LHCN-M2 (cell line): ENCODE measurements around the gene ASB15. TPM values are rescaled to one million over a fixed set of nuclear protein-coding genes. Genes with fewer than 3 reads are reported as not detected.
A peak's percentile ranks its signal among the peaks of the same experiment; 100 is the strongest.

ENCODE experiments used
- DNase-seq: peaks from one replicate; pipeline ENCODE4 v3.0.0-alpha.2; 2012; ENCODE audit warnings: low read depth
- total RNA-seq: library from RNA; depleted of rRNA; stranded (reverse); fragments of >200 nt; gene quantifications from 2 replicates; pipeline ENCODE4 v1.2.3, GENCODE V29; 2014; rRNA removed

The ASB15 gene
- total RNA-seq, 1 experiment from 2014 or later: not detected

DNA sequence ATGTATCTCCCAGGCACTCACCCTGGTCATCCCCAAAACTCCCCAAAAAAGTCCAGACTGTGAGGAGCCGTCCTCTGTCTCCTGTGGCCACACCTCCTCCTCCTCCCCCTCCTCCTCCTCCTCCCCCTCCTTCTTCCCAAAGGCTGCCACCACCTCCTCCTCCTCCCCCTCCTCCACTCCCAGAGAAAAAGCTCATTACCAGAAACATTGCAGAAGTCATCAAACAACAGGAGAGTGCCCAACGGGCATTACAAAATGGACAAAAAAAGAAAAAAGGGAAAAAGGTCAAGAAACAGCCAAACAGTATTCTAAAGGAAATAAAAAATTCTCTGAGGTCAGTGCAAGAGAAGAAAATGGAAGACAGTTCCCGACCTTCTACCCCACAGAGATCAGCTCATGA lies 61.1 kb downstream of the ASB15 start:
- DNase-seq: no peak

DNA sequence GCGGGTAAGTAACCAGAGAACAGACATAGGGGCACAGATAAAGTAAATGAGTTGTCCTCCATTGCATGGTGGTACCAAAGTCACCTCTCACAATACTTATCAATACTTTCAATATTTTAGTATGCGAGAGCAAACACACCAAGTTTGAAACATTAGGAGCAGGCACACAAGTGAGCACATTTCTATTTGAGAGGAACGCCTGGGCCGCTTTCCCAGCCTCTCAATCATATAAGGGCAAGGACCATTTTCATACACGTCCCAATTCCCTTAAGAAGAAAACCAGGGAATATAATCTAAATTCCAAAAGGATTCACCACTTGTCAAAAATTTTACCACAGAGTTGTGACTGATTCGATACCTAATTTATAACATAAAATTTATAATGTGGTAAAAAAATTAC lies 61.6 kb downstream of the ASB15 start:
- no peak for DNase-seq

DNA sequence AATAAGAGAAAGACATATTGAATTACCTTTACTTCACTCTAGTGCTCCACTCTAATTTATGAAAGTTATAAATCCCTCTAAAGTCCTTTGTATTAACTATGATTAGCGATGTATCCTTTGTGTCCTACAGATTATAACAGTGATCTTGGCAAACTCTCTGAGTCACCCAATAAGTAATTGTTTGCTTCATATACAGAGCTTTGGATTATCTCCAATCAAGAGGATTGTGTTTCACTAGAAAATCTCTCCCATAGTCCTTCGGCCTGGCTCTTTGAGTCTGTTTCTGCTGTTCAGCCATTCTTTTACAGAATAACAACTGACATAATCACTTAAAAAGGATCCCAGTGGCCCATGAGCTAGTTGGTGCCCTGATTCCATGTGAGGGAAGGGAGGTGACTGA lies 63.5 kb downstream of the ASB15 start:
- no peak for DNase-seq

DNA sequence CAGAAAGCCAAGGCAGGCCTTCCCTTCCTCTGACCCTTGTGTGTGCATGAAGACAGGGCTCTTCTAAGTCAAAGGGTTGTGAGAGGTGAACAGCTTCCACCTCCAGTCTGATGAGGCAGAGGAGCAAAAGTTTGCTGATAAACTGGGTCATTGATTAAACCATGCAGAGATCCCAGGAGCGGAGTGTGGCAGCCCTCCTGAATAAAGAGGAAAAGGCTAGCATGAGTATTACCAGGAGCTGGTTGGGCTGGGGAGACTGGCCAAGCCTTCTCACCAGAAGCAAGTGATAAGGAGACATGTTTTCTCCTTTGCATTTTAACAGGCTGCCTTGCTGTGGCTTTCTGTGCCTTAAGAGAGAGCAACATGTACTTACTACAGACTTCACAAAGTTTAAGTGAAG lies 64.3 kb downstream of the ASB15 start:
- no peak for DNase-seq

DNA sequence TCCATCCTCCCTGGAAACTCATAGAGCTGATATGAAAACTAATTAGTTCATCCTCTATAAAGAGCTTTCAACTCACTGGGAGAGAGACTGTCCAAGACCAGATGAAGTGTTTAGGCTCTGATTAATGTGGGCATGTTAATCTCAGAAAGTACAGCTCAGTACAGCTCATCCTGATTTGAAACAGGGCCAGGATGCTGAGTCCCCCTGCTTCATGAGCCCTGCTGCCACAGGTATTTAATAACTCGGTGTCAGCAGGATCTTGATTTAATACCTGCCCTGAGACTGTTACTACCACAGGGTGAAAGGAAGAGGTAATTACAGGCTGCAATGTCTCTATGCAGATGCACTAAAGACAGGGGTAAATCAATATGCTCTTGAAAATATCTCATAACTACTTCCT lies 64.9 kb downstream of the ASB15 start:
- DNase-seq: no peak

DNA sequence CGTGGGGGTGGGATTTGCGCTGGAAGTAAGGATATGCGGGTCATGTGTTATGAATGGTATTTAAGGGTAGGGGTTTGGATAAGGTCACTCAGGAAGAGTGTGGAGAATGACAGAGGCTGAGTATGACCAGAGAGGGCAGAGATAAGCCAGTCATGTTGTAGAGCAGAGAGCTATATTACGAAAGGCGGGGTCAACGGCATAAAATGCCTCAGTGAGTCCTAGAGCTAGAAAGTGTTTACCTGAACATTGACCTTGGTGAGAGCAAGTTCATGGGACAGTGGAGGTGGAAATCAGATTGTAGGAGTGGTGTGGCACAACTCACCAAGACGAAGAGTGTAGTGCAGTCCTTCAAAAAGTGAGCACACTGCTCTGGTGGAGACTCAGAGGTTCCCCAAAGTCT lies 67.9 kb downstream of the ASB15 start:
- DNase-seq: no peak

DNA sequence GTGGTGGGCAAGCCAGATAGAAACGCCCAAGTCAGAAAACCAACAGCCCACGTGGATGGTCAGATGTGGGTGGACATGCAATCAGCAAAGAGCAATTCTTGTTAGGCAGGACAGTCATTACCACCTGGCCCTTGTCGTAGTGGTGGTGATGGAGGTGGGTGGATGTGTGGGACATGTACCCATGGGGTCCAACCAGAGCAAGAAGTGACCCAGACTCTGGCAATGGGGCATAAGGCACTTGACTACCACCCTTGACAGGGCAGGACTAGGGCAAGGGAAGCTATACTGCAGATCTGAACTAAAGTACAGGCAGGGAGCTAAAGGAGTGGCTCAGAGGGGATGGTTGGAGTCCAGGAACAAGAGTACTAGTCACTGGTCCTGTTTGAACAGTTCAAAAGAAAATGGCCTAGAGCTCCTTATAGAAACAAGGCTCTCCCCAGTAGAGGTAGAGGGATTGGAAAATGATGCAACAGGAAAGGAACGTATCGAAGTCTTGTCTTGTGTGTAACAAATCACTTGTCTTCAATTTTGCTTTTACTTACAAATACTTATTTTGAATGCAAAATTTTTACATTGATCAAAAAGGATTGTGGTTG lies 71.6 kb downstream of the ASB15 start:
- DNase-seq: no peak

DNA sequence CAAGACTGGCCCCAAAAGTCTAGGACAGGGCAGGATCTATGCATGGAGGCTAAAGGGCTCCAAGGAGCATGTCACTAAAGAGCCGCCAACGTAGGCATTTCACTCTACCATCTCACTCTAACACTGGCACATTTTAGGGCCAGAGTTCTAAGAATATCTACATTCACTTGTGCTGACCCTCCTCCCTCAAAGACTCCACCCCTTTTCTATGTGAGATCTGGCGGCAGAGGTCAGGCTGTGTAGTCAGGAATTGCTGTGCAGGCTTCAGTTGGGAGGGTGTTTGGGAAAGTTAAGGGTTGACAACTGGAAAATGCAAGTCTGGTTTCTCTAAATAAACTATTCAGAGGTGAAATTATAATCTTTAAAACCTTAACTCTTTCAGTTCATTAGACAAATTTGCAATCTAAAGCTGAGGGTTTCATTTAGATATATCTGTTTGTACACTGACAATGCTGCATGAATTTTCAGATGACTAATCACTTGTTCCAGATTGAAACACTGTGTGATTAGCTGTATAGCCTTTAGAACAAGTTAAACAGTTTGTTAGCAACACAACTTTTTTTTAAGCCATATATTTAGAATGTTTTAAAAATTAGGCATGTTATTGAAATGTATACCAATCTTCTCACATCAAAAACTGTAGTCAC lies 72.3 kb downstream of the ASB15 start:
- no peak for DNase-seq

DNA sequence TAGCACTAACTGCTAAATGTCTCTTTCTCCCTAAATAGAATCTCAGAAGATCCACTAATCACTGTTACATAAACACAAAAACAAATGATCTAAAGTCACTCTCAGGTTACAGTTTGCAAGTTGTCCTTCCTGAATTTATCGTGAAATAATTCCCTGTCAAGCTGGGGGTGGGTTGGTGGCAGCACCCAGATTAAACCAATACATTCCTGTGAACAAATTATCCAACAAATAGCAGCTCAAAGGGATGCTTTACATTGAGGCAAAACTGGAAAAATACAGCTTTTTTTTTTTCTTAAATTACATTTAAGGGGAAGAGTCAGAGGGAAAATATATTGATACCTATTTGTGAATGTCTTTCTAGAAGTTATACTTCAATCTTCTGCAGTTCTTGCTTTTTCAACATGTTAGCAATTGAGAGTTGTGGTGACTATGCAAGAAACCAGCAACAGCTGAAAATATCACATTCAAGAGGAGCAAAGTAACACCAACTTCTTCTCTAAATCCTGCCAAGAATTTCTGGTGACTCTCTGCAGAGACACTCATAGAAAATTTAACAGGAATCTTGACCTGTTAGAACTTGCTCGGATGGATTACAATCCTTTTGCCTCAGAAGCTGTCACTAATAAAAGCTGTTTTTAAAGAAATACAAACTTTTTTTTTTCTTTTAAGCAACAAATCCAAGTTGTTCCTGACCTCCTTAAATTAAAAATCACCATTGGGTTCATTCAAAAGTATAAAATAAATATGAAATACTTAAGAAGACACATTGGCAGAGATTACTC lies 73.0 kb downstream of the ASB15 start:
- peak; percentile 87 for DNase-seq

DNA sequence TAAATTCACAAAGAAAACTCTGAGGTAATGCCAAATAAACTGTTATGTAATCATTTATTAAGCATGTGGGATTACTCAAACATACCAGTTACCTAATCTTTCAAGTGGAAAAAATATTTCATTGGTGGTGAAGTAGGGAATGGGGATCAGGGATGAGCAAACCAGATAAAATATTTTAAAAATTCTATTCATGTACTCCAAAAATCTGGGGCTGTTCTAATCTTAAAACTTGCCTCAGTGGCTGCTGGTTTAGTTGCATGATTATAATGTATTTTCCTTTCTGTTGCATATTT lies 73.5 kb downstream of the ASB15 start:
- peak; percentile 41 for DNase-seq

DNA sequence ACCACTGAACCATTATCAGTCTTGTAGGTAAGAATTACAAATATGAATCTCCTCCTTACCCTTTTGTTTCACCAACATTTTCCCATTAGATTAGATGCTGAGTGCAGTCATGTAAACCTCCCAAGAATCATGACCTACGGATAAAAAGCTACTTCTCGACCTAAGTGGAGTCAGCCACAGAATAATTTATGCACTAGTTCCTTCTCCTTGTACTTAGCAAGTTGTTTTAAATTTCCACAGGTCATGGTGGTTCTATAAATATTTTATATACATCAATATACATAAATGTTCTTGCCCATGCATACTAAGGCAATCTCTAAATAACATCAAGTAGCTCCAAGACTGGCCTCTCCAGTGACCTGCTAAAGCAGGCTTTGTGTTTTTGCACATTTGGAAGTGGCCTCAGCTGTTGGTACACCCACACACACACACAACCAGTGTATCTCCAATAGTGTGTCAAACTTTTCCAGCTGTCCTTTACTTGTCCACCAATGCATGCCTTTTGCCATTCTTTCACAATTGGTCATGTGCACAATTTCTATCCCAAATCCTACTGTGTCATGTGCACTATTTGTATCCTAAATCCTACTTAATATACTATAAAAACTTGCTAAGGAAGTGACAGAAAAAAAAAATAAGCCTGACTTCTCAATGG lies 75.6 kb downstream of the ASB15 start:
- DNase-seq: peak; percentile 40

DNA sequence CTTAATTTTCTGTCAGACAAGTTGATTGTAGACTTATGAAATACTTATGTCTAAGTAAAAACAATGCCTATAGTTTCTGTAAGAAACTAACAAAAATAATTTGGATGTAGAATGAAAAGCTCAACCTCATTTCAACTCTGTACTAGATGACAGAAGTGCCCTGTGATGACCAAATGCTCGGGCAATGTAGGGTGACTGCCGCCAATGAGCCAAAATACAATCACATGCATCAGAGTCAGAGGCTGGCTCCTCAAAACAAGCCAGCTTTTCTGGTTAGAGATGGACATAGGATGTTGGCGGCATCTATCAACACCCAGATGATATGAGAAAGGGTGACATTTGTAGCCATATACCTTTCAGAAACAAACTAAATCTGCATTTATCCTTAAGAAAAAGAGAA lies 78.0 kb downstream of the ASB15 start:
- DNase-seq: no peak

DNA sequence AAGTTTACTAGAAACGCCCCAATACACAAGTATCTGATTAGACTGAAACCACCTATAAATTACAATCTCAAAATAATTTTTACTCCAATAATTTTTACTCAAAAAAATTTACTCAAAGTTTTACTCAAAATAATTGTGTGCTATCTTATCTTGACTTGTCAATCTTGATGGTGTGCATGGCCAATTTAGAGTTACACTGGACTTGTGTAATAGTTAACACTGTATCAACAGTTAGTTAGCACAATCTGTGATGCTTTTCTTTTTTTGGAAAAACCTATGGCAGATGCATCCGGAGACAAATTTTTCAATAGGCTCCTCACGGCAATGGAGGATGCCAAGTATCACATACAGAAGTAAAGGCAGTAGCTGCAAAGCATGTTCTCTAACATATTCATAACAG lies 79.0 kb downstream of the ASB15 start:
- DNase-seq: no peak

DNA sequence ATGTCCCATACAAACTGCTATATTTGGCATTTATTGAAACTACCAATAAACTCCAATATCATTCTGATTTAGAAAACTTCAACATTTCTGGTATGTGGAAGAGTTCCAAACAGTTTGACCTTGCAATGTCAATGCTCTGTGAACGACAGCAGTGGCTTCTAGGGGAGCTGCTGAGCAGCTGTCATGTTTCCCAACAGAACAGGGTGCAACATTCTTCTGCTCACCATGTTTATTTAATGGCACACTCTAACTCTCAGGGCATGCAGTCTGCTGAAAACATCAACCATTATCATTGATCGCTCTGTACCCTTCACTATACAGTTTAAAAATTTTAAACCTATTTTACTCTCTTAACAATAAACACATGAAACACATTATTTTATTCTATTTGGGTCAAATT lies 79.9 kb downstream of the ASB15 start:
- DNase-seq: peak; percentile 80

DNA sequence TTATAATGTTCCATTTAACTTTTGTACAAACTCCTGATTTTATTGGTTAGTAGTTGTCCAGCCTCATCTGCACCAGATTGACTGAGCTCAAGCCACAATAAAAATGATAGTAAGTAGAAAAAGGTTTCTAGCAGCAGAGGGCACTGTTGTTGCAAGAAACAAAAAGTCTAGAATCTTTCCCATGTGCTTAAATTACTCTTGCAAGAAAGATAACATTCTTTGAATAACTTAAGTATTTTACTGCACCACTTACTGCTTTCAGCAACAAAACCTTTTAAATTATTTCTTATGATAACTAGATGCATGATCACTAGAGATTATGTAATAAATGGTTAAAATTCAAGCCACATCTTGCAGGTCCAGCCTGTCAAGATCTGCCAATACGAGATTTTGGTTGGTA lies 81.1 kb downstream of the ASB15 start:
- DNase-seq: peak; percentile 77

DNA sequence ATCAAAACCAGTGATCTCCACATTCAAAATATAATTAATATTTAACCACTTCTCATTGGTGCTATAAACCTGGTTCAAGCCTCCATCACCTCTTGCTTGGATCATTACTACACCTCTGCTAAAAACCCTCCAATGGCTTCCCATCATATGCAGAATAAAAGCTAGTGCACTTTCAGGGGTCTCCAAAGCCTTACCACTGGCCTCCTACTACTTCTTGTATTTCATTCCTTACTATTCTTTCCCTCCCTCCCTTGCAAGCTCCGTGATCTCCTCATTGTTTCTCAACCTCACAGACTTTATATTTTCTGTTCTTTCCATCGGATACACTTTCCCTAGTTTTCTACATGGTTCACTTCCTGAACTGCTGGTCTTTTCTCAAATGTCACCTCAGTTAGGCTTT lies 85.5 kb downstream of the ASB15 start:
- DNase-seq: no peak

DNA sequence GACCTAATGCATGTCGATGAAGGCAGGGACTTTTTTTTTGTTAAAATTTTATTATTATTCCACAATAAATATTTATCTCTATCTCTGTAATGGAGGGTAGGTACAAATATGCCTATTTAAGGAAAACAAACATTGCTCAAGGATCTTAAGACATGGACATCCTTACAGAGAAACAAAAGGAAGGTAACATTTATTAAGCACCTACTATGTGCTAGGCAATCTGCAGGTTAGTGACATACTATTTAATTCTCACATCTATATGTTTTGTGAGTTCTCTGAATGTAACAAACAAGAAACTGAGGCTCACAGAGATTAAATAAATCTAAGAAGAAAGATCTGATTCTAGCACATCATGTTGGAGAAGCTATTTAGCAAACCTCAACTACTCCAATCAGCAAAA lies 86.1 kb downstream of the ASB15 start:
- DNase-seq: no peak

Other genes starting within 250 kb of the ASB15 start
- gene IQUB, start 67.2 kb upstream of the ASB15 start, total RNA-seq: 0.26 and 0.29 TPM in 2 replicates
- 79.1 and 79.6 TPM in 2 replicates for gene NDUFA5, start 44.0 kb upstream of the ASB15 start, total RNA-seq
- gene LMOD2, start 54.0 kb downstream of the ASB15 start, total RNA-seq: not detected in 2 replicates
- gene WASL, start 147.2 kb downstream of the ASB15 start, total RNA-seq: 22.5 and 26.9 TPM in 2 replicates
- gene HYAL4, start 243.3 kb downstream of the ASB15 start, total RNA-seq: not detected in 2 replicates